Activated CD8-positive, alpha-beta memory T cell treated with anti-CD3 and anti-CD28 coated beads for 1 hour (primary cell): Measurements from ENCODE around the gene HPS4.
"Not testable (repeated sequence)": the region's sequence is repeated elsewhere in the genome, so short reads cannot be mapped to it uniquely, and the experiment has no call there.

Experiments used
- DNase-seq, 2 donors: peaks; one replicate each; pipeline ENCODE4 v3.0.0-alpha.2; 2020; ENCODE audit warnings: low read depth in 1 of 2; ENCODE audit errors: extremely low read depth in 1 of 2

Gene HPS4

DNA sequence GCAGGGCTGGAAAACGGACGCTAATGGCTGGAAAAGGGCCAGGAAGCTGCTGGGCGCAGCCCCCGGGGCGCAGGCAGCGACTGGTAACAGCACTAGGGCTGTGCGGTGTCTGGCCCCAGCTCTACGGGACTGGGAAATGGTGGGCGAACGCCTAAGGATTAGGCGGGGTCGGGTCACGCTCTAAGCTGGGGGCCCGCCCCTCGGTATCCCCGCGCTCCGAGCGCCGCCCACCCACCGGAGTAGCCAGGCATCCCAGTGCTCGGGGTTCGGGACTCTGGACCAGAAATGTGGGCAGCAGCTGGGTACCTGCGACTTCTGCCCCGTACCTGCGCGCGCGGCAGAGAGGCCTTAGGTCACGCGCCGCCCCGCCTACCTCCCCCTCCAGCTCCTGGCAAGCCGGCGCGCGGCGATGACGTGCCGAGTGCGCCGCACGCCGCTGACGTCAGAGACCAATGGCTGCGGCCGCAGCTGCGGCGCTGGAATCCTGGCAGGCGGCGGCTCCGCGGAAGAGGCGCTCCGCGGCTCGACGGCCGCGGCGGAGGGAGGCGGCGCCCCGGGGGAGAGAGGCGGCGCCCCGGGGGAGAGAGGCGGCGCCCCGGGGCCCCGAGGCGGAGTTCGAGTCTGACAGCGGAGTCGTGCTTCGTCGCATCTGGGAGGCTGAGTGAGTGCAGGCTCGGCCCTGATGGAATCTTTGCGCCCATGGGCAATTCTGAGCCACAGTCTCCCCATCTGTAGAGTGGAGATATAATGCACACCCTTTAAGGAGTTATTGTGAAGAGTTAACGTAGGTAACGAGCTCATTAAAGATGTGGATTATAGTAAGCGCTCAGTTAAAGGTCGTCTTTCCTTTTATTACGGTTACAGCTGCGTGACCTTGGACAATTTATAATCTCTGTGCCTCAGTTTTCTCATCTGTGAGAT, at the start of gene HPS4, which contains the start of gene SRRD:
Gene HPS4 (minus strand): TSS at position 345 of the 921 bp plus-strand sequence. CDS start 2,021 bp downstream, outside the sequence.
Gene SRRD (plus strand): TSS at position 439 of the 921 bp plus-strand sequence. CDS start 14 bp downstream, at position 453.
- DNase-seq: peak; percentile 76 to 90

DNA sequence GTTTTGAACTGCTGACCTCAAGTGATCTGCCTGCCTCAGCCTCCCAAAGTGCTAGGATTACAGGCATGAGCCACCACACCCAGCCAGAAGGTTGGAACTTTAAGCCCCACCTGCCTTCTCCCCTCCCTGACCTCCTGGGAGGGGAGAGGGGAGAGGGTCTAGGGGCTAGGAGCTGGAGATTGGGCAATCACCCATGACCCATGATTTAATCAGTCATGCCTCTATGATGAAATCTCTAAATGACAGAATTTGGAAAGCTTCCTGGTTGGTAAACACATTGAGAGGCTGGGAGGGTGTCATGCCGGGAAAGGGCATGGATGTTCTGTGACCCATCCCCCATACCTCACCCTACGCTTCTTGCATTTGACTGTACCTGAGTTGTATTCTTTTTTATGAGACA, 45.8 kb upstream of the HPS4 start:
- no peak for DNase-seq

DNA sequence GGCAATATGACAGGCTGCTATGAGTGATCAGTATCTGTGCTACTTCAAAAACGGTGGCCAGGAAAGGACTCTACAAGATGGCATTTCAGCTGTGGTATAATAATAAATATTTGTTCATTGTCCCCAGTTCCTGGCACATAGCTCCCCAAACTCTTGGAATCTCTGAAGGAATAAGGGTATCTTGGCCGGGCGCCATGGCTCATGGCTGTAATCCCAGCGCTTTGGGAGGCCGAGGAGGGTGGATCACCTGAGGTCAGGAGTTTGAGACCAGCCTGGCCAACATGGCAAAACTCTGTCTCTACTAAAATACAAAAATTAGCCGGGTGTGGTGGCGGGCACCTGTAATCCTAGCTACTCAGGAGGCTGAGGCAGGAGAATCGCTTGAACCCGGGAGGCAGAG, 44.9 kb upstream of the HPS4 start:
- not testable (repeated sequence) for DNase-seq

DNA sequence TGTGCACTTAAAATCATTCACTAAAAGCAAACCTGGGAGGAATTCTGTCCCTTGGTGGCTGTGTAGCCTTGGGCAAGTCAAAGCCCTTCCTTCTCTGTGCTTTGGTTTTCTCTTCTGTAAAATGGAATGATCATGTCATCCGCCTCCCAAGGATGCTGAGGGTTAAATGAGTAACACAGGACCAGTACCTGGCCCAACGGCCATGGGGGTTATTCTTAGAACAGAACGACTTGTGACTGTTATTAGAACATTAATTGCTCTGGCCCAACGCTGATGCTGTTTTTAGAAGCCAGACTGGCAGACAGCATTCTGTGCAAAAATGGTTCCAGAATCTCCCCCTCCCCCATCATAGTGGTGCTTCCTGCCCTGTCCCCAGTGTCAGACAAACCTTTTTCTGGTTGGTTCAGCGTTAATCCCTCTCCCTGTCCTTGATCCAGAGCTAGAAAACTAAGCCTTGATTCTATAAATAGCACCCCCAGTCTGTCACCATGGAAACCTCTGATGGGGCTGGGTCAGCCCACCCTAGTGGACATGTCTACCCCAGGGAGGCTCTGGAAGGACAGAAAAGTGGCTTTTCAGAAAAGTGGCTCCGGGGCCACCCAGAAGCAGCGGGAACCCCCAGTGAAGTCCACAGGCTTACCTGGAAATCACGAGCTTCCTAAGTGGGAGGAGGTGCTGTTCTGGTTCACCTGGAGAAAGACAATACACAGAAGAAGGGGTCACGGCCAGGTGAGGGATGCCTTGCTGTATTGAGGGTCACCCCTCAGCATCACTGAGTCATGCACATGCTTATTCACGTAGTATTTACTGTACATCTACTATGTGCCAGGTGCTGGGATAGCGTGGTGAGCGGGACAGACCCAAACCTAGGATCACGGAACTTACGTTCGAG, 44.2 kb upstream of the HPS4 start:
- DNase-seq: no peak

DNA sequence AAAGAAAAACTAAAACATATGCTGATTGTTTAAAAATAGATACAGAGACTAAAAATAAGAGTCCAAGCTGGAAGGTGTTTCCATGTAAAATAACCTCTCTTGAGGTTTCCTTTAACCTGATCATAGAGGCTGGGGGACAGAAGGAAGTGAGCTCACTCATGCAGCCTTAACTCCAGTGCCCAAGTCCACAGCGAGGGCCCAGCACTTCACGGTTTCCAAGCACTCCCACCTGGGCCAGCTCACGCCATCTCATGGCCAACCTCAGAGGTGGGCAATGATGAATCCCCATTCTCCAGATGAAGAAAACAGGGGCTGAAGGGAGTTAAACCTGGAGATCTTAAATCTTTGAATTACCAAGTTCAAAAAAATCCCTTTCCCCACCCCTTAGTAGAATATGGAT, 43.6 kb upstream of the HPS4 start:
- no peak for DNase-seq

DNA sequence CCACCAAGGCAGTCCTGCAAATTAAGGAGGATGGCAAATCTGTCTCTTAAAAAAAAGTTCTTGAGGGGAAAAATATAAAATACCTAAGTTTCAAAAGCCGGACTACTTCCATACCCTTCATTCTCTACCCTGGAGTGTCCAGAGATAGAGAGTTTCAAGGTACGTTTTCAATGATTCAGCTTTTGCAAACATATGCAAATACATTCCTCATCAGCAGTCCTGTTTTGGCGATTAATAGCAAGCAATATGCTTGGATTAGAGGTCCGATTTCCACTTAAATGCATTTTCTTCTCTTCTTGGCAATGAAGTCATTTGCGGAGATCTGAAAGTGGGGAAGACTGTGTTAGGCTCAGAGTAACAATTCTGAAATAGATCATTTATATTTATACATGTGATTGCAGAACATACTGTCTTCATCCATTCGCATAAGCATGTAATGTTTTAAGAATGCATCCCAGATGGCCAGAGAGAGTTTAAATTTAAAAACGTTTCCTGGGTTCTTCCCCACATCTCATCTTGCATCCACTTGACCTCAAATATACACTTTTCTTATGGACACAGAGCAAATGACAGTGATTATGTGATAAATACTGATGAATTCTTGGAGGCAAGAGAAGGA, 42.5 kb upstream of the HPS4 start:
- DNase-seq: no peak

DNA sequence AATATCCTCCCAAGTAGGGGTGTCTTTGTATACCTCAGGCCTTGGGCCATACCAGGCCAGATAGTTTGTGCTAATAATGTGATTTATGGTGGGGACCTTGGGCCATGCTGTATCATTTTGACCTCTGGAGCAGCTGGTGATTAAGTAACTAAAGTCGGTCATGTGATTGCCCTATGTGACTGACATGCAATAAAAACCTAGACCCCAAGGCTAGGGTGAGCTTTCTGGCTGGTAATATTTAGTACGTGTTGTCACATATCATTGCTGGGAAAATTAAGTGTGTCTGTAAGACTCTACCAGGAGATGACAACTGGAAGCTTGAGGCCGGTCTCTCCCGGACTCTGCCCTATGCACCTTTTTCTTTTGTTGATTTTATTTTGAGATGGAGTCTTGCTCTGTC, 41.3 kb upstream of the HPS4 start:
- no peak for DNase-seq

DNA sequence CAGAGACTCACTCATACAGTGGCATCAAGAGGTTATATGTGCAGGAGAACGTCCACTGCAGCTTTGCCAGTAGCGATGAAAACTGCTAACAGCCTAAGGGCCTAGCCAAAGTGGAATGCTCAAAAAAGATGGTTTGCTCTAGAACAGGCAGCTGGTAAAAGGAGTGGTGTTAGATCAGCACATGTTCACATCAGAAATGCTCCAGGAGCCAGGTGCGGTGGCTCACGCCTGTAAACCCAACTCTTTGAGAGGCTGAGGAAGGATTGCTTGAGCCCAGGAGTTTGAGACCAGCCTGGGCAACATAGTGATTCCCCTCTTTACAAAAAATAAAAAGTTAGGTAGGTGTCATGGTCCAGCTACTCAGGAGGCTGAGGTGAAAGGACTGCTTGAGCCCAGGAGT, 39.0 kb upstream of the HPS4 start:
- no peak for DNase-seq

DNA sequence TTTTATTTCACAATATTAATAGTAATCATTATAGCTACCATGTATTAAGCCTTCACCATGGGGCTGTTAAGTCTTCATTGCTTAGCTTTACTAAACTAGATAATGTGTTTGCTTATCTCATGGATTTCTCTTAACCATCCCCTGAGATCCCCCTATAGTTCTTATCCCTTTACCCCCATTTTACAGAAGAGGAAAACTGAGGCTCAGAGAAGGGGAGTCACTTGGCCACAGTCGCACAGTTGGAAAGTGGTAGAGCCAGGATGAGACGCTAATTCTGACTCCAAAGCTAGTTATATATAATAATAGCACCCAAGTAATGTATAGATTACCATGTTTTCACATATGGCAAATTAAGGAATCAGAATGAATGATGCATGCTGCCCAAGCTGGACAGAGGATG, 38.4 kb upstream of the HPS4 start:
- DNase-seq: no peak

DNA sequence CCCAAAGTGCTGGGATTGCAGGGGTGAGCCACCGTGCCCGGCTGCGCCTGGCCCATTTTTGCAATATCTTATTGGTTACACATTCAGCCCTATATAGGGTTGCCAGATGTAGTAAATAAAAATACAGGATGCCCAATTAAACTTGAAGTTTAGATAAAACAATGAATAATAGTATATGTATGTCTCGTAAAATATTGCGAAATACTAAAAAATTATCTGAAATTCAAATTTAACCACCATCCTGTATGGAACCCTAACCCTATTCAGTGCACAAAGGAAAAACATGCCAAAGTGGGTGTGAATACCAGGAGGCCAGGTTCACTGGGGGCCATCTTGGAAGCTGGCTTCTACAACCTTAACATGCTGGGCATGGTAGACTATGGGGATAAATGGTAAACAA, 33.8 kb upstream of the HPS4 start:
- DNase-seq: no peak

DNA sequence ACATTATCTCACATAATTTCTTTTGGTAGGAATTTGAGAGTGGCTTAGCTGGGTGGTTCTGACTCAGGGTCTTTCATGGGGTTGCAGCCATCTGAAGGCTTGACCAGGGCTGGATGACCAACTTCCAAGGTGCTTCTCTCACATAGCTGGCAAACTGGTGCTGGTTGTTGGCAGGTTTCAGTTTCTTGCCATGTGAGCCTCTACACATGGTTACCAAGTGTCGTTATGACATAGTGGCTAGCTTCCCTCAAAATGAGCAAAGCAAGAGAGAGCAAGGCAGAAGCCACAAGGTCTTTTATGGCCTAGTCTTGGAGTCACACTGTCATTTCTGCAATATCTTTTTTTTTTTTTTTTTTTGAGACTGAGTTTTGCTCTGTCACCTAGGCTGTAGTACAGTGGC, 32.9 kb upstream of the HPS4 start:
- no peak for DNase-seq

DNA sequence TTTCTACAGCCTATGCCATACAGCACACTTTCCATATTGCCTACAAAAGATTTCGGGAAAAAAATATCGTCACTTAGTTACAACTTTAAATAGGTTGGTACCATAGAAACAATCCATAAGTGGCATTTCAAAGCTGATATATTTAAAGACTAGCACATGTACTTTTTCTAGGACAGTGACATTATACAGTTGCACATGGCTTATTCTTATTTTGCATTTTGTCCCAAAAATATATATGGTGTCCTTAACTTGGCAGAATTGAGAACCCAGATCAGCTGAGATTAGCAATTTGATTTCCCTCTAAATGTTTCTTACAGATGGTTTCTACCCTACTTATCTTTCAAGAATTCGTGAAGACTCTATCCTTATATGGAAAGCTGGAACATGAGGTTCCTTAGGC, 32.3 kb upstream of the HPS4 start:
- no peak for DNase-seq

DNA sequence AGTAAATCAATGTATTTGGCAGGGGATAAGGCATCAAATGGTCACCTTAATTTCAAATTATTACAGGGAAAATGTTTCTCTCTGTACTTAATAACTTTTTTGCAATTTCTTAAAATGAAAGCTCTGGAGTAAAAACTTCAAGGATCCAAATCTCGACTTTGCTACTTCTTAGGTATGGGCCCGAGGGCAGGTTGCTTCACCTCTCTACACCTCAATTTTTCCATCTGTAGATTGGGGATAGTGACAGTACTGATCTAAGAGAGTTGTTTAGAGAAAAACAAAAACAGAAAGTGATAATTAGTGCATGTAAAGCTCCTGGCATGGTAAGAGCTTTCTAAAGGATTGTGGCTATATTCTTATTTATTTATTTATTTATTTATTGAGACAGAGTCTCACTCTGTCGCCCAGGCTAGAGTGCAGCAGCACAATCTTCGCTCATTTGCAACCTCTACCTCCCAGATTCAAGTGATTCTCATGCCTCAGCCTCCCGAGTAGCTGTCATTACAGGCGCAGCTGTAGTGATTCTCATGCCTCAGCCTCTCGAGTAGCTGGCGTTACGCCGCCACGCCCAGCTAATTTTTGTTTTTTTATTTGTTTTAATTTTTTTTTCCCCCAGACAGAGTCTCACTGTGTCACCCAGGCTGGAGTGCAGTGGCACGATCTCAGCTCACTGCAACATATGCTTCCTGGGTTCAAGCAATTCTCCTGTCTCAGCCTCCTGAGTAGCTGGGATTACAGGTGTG, 31.0 kb upstream of the HPS4 start:
- no peak for DNase-seq

DNA sequence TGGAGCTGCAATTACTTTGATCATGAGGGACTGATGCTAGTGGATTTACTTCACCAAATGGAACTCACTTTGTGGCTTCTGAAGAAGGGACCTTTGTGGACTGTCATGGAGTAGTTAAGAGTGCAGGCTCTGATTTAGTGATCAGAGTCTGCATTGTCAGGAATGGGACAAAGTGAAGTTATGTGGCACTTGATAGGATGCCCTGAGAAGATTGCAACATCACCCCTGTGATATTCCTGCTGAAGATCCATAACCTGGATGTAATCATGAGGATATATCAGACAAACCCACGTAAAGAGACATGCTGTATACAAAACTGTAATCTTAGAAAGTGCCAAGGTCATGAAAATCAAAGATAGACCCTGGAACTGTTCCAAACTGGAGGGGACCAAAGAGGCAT, 30.3 kb upstream of the HPS4 start:
- no peak for DNase-seq

DNA sequence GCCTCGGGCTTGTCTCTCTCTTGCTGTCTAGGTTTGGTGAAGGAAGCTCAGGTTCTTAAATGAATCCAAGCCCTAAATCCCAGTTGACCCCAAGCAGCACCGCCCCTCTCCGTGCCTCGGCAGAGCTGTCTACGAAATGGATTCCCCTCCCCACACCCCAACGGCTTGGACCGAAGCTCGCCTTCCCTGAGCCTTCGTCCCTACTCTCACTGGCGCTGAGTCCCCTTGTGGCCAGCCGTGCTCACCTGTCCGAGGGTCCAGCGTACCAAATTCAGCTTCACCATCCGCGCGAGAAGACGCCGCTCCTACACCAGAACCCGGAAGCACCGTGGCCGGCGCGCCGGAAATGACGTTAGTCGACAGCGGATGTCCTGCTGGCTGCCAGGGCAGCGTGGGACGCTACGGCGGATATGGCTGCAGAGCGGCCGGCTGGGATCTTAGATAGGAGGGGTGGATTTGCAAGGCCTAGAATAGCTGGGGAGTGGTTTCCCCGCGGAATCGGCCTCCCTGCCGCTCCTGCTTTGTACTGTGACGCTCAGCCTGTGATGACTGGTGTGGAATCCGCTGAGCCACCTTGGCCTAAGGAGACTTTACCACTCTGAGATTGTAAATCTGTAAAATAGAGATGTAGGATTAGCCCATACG, 28.7 kb upstream of the HPS4 start, which contains the start of gene TFIP11:
Gene TFIP11 (minus strand): TSS at position 325 of the 645 bp plus-strand sequence. CDS start 2,201 bp downstream, outside the sequence.
- peak; percentile 56 to 87 for DNase-seq

DNA sequence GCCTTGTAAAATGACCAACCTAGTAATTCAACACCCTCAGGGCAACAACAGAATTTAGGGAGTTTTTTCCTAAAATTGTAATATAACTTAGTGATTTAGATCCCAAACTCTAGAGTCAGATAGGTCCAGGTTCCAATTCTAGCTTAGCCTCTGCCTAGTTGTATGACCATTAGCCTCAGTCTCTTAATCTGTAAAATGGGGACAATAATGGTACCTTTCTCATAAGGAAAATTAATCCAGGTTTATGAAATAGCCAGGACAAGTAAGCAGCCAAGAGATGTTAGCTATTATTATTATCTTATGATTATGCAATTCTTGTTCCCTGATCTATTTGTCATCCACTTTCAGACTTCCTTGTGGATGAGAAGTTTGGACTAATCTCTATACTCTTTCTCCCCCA, 24.6 kb upstream of the HPS4 start:
- DNase-seq: no peak

DNA sequence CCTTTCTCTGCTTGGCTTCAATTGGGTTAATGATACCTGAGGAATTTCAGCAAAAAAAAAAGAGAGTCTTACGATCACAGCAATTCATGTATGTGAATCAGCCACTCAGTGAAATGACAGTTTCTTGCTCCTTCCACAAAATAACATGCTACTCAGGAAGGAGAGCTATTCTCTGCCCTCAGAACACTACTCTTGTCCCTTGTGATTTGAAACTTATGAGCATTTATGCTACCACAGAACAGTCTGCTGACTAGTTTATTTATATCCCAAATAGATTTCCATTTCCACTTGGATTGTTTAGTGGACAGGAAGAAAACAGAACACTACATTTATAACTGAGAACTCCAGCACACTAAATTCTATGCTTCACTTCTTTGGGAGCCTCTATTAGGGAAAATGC, 20.2 kb upstream of the HPS4 start:
- DNase-seq: no peak

DNA sequence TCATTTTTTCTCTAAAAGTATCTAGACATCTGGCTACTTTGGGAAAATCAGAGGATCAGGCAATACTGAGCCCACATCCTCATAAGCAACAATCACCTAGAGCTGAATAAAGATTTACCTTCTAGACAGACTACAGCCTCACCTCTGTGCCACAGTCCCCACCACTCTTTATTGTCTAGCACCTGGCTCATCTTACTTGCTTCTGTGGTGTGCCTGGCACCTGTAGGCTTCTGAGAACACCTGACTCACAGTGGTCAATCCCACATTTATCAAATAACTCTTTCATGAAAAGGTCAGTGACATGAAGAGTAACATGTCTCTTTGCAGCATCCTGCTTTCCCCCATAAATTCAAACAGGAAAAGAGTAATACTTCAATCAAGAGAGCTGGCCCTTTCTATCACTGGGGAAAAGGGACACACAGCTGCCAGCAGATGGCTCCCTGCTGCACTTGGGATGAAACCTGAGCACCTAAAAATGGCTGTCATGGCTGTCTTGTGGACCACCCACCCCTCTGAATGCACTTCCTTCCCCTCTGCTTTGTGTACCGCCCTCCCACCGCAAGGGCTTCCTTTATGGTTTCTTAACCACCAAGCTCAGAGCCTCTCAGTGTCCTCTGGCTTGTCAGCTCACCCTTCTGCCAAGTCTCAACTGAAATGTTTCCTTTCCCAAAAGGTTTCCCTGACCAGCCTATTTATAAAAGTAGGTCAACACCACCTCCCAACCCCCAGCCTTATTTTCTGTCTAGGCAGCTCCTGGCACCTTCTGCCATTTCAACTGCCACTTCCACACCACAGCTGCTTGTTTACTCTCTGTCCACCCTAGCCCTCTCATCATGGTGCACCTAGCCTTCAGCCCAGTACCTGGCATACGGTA, 19.3 kb upstream of the HPS4 start:
- peak; percentile 22 to 34 for DNase-seq

DNA sequence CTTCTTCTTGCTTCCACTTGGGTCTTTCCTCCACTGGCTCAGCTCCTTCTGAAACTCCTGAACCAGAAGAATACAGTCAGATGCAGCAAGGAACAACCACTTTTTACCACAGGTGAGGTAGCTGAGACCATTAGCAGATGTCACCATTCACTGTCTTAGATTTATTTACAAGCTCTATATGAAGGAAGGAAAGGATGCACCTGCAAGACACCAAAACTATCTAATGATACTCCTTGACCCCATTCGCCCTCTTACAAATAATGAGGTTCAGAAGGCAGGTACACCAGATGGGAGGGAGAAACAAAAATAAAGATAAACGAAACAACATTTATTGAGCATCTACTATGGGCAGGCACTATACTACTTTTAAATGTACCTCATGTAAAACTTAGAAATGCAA, 18.4 kb upstream of the HPS4 start:
- DNase-seq: no peak
